Lower leg skin (tissue), 3 donors: ENCODE measurements around the gene NOC2L.

ENCODE experiments used
- POLR2A ChIP-seq, 2 donors: fragments of 450-650 bp; IDR thresholded peaks; one replicate each; pipeline ENCODE4 v1.6.1; 2016 to 2017; ENCODE audit warnings: antibody characterized with exemption in 2 of 2, mild to moderate bottlenecking in 1 of 2, moderate library complexity in 1 of 2
- TF ChIP-seq, protein P1 (sequence below), 3 donors: fragments of 450-650 bp; IDR thresholded peaks; one replicate each; pipeline ENCODE4 v1.5.1; 2016; ENCODE audit warnings: antibody characterized with exemption in 3 of 3, mild to moderate bottlenecking in 3 of 3, moderate library complexity in 2 of 3

DNA sequence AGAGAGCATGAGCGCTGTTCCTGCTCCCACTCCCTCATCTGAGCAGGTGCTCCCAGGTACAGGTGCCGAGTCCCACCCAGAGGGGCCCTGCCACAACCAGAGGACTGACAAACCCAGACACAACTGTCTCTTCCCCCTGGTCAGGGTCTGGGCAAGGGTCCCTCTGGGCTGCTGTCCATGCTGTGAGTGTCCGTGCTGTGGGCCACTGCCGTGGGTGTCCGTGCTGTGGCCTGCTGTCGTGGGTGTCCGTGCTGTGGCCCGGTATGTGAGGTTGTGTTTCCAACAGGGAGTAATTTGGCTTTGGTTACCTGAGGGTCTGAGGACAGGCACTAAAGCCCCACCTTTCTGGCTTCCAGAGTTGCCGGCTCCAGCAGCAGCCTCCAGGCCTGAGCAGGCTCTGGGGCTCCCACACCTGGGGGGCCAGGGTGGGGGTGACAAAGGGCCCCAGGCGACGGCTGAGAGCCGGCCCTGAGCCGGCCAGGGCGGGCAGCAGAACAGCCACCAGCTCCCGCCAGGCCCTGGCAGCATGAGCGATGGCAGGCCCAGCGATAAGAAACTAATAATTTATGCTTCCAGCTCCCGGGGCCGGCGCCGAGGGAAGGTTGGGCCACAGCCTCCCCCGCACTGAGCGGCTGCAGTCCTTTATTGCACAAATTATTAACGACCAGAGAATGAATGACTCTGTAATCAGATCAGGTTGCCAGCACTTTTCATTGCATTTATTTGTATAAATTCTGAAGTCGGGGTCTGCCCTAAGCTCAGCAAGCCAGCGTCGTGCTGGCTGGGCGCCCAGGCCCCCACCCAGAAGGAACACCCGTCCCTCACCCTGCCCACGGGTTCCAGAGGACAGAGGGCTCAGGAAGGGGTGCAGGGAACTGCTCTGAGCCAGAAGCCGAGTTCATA is 42.6 kb downstream of the NOC2L start:
- TF ChIP-seq, protein P1, sequence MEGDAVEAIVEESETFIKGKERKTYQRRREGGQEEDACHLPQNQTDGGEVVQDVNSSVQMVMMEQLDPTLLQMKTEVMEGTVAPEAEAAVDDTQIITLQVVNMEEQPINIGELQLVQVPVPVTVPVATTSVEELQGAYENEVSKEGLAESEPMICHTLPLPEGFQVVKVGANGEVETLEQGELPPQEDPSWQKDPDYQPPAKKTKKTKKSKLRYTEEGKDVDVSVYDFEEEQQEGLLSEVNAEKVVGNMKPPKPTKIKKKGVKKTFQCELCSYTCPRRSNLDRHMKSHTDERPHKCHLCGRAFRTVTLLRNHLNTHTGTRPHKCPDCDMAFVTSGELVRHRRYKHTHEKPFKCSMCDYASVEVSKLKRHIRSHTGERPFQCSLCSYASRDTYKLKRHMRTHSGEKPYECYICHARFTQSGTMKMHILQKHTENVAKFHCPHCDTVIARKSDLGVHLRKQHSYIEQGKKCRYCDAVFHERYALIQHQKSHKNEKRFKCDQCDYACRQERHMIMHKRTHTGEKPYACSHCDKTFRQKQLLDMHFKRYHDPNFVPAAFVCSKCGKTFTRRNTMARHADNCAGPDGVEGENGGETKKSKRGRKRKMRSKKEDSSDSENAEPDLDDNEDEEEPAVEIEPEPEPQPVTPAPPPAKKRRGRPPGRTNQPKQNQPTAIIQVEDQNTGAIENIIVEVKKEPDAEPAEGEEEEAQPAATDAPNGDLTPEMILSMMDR (IDR thresholded peaks at IDR 0.05): no peak
- no peak for TF ChIP-seq POLR2A (IDR thresholded peaks at IDR 0.05)
